A673 (cell line): ENCODE data around the gene BABAM2.

Source experiments
- EZH2 ChIP-seq: fragments of 200-600 bp; sonication (generic); IDR thresholded peaks from 2 replicates; pipeline ENCODE4 v1.6.1; 2017; ENCODE audit warnings: borderline replicate concordance, low read depth, mild to moderate bottlenecking, mixed read lengths, antibody characterized with exemption, low read length; ENCODE audit not compliant: poor library complexity, severe bottlenecking
- TF ChIP-seq, protein P1 (sequence below): fragments of 300-800, 200-600 bp; sonication (generic); conservative IDR thresholded peaks from 2 replicates; pipeline ENCODE4 v1.5.1; 2017; ENCODE audit warnings: low read depth, mild to moderate bottlenecking, antibody characterized with exemption, low read length, moderate library complexity, mixed read lengths

DNA sequence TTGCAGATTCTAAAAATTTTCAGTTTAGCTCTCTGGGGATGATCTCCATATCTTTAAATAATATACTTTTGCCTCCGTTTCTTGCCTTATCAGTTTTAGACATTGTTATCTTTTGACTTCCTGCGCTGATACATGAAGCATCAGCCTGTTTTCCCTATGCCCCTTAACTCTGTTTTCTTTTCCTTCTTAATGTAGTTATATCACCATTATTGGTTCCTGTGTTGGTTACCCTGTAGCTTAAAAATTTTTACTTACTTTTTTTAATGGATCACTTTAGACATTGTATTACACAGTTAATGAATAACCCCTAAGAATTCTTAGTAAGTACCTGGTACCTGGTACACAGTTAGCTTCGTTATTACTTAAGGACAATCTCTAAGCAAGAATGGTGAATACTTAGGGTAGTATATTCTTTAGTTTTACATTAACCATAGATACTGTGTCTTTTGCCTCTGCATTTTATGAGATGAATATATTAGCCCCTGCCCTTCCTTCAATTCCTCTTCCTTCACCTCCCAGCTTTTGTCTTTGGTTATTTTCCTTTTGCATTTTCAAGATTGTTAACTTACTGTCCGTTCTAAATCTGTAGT is 40.9 kb downstream of the BABAM2 start:
- TF ChIP-seq, protein P1, sequence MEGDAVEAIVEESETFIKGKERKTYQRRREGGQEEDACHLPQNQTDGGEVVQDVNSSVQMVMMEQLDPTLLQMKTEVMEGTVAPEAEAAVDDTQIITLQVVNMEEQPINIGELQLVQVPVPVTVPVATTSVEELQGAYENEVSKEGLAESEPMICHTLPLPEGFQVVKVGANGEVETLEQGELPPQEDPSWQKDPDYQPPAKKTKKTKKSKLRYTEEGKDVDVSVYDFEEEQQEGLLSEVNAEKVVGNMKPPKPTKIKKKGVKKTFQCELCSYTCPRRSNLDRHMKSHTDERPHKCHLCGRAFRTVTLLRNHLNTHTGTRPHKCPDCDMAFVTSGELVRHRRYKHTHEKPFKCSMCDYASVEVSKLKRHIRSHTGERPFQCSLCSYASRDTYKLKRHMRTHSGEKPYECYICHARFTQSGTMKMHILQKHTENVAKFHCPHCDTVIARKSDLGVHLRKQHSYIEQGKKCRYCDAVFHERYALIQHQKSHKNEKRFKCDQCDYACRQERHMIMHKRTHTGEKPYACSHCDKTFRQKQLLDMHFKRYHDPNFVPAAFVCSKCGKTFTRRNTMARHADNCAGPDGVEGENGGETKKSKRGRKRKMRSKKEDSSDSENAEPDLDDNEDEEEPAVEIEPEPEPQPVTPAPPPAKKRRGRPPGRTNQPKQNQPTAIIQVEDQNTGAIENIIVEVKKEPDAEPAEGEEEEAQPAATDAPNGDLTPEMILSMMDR, result no peak
- TF ChIP-seq EZH2, result no peak
